ENCODE results near the gene SORCS2. TPM values are rescaled to one million over a fixed set of nuclear protein-coding genes. Genes with fewer than 3 reads are reported as not detected.

SORCS2 gene
- total and polyA plus RNA-seq, 2 of the 8 experiments (the other 6 are each of a cell fraction or from before 2014, with no cell fraction given), result 0.36 to 1.8 TPM

DNA sequence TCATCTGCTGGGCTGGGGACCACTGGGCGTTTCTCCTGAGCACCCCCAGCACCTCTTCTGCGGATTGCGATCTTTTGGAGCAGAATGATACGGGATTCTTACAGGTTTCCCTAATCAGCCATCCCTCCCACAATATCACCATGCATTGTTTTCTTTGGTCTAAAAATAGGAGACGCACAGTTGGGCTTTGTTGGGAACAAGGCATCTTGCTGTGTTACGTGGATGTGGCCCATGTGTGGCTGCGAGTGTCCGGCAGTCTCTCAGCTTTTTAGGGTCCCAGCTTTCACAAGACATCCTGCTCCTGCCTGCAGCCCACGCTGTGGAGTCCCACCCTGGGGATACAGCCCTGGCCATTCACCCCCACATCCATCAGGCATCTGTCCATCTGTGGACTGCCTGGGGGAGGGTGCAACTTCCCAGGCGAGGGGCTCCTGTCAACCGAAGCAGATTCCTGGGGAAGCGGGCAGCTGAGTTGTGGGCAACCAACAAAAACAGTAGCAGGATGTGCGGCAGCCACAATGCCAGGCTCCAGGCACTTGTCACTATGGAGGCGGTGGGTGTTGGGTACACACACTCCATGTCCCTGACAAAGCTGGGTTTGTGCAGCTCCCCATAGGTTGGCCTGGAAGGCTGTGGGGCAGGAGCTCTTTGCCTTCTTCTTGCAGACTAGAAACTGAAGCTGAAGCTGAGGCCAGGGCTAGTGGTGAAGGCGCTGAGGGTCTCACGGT is 427.9 kb downstream of the SORCS2 start:
- H3K56ac ChIP-seq (replicated peaks; ENCODE audit: insufficient read length, low read depth, low read length), result no peak overlapping the region
- POLR2A ChIA-PET (ENCODE audit: partially characterized antibody), result no interaction called here

More for the DNA sequence above, 427.9 kb downstream of the SORCS2 start:
- Histone ChIP-seq H2AK5ac (ENCODE audit: low read depth, low read length) (no peak overlapping the region), H3K14ac (ENCODE audit: insufficient read length) (no peak overlapping the region), H3K4me1 (replicated peaks in 1 of 4; ENCODE audit: control insufficient read depth in 3 of 4, insufficient read depth in 4 of 4, low read length in 3 of 4) (0 out of 7 replicates have a peak, but pooled peaks cover 0 to 3% (median 0%) of the 10 kb centered on the region in 4 experiments), H3K79me1 (ENCODE audit: low read depth, low read length) (no peaks in the 10 kb centered on the region), H4K20me1 (replicated peaks in 1 of 2; ENCODE audit: control insufficient read depth in 1 of 2, insufficient read depth in 2 of 2, low read length in 2 of 2) (peaks cover 0 to 3% of the 10 kb centered on the region in 2 experiments), H2BK5ac (ENCODE audit: low read depth, low read length) (no peak overlapping the region), H3K23ac (ENCODE audit: insufficient read length) (no peak overlapping the region), H2BK120ac (replicated peaks; ENCODE audit: low read depth, low read length) (no peak overlapping the region), H2AFZ (ENCODE audit: low read length) (no peak overlapping the region), H2BK20ac (ENCODE audit: low read length) (no peak overlapping the region), H3K4me3 (ENCODE audit: extremely low read depth in 1 of 4, insufficient read depth in 2 of 4, low read depth in 3 of 4, low read length in 4 of 4) (no peak overlapping the region), H3K9ac (replicated peaks in 1 of 4; ENCODE audit: extremely low read depth in 1 of 4, low read depth in 3 of 4, low read length in 3 of 4) (no peak overlapping the region), H2BK15ac (ENCODE audit: low read length) (no peak overlapping the region), H4K8ac (ENCODE audit: extremely low read depth, insufficient read depth, low read length) (no peak overlapping the region), H3K27me3 (replicated peaks in 1 of 4; ENCODE audit: control insufficient read depth in 3 of 4, extremely low read depth in 1 of 4, insufficient read depth in 3 of 4, low read length in 3 of 4) (no peaks in the 10 kb centered on the region), H3K9me3 (ENCODE audit: insufficient read depth in 2 of 2, low read depth in 1 of 2, low read length in 1 of 2) (no peaks in the 10 kb centered on the region), H3K23me2 (ENCODE audit: low read depth, low read length) (peaks cover 6% of the 10 kb centered on the region; the same call in 1 of the 2 replicates), H3K79me2 (ENCODE audit: control insufficient read depth in 1 of 2, insufficient read depth in 2 of 2, low read length in 2 of 2) (no peaks in the 10 kb centered on the region), H4K5ac (ENCODE audit: insufficient read length, low read depth, low read length) (no peak overlapping the region), H3K27ac (ENCODE audit: low read depth, low read length) (no peak overlapping the region), H2BK12ac (ENCODE audit: low read depth, low read length) (no peak overlapping the region), H3K18ac (ENCODE audit: extremely low read depth, low read length) (no peak overlapping the region), H4K91ac (replicated peaks; ENCODE audit: insufficient read length, low read length) (no peak overlapping the region), H3K4me2 (ENCODE audit: insufficient read depth in 1 of 2, low read depth in 2 of 2, low read length in 2 of 2) (no peak overlapping the region), H3K36me3 (ENCODE audit: control insufficient read depth in 2 of 4, insufficient read depth in 4 of 4, low read length in 3 of 4) (no peaks in the 10 kb centered on the region), H3K4ac (replicated peaks; ENCODE audit: insufficient read length, low read depth, low read length) (no peak overlapping the region)
- TF ChIP-seq RAD21 (IDR thresholded peaks at IDR 0.05 in 1 of 2, conservative IDR thresholded peaks at IDR 0.05 in 1 of 2; ENCODE audit: low read depth in 2 of 2, low read length in 2 of 2) (no peak), CBX5 (IDR thresholded peaks at IDR 0.05; ENCODE audit: low read depth, low read length) (no peak), KDM4A (IDR thresholded peaks at IDR 0.05; ENCODE audit: low read depth, low read length, severe bottlenecking) (no peak), BRCA1 (IDR thresholded peaks at IDR 0.05; ENCODE audit: low read depth, low read length) (no peak), SRF (IDR thresholded peaks at IDR 0.05; ENCODE audit: low read depth, low read length) (no peak), KDM1A (IDR thresholded peaks at IDR 0.05; ENCODE audit: borderline replicate concordance, low read length) (no peak), NRF1 (IDR thresholded peaks at IDR 0.05; ENCODE audit: low read depth, low read length) (no peak)
- CTCF ChIA-PET (ENCODE audit: partially characterized antibody), result interaction anchor here (0.8 to 1.0 kb wide), 2 partner anchors 9 to 343 kb away, joined by 4 read pairs; no protein-coding TSS in a partner anchor
- DNase-seq (ENCODE audit: low read depth in 1 of 2, low spot score in 2 of 2) (no peak), FAIRE-seq (no peak)
- 85% methylated on average over 16 of the region's 16 CpGs; no CpG with 5 or more reads in 1 of the 2 experiments for WGBS, 2 experiments (ENCODE audit: extremely low coverage in 1 of 2, insufficient coverage in 1 of 2, insufficient read length in 1 of 2, insufficient replicate concordance in 2 of 2, low coverage in 1 of 2, low lambda C conversion rate in 2 of 2, missing lambda C conversion rate in 1 of 2)
